GM06990 (cell line): ENCODE measurements around the gene RSPH9.

Source experiments
- DNase-seq: peaks from one replicate; pipeline ENCODE4 v3.0.0-alpha.2; 2011; ENCODE audit not compliant: insufficient read length; ENCODE audit errors: extremely low read depth
- H3K27me3 ChIP-seq: replicated peaks from 2 replicates; pipeline ENCODE4 v1.6.0; 2011; ENCODE audit warnings: low read length; ENCODE audit not compliant: control insufficient read depth, insufficient read depth
- H3K36me3 ChIP-seq: 2 replicates; pipeline ENCODE4 v1.5.1; 2011; ENCODE audit warnings: low read length; ENCODE audit not compliant: control insufficient read depth, insufficient read depth
- H3K4me3 ChIP-seq: replicated peaks from 2 replicates; pipeline ENCODE4 v1.5.1; 2011; ENCODE audit warnings: low read depth, mild to moderate bottlenecking, control low read depth, low read length
- CTCF ChIP-seq: IDR thresholded peaks from 2 replicates; pipeline ENCODE4 v1.5.1; 2011; ENCODE audit warnings: low read length, control low read depth, mild to moderate bottlenecking, inconsistent platforms; ENCODE audit not compliant: insufficient read depth, poor library complexity, severe bottlenecking

RSPH9 gene

GRCh38 chr6:43671801-43672690 is 27.2 kb downstream of the RSPH9 start:
- H3K36me3 ChIP-seq = peaks cover 33% of the 10 kb centered on the region

GRCh38 chr6:43673444-43674084 is 28.7 kb downstream of the RSPH9 start:
- TF ChIP-seq CTCF = no peak
- H3K4me3 ChIP-seq = no peak overlapping the region
- H3K27me3 ChIP-seq = no peaks in the 10 kb centered on the region
- H3K36me3 ChIP-seq = peaks cover 40% of the 10 kb centered on the region
- DNase-seq = no peak

More at GRCh38 chr6:43671801-43672690, 27.2 kb downstream of the RSPH9 start:
- Histone ChIP-seq H3K27me3 (no peaks in the 10 kb centered on the region), H3K4me3 (no peak overlapping the region)
- no peak for TF ChIP-seq CTCF
- no peak for DNase-seq

- peaks cover 46% of the 10 kb centered on the region for H3K36me3 ChIP-seq
- no peaks in the 10 kb centered on the region for H3K27me3 ChIP-seq
These were observed 29.5 kb downstream of the RSPH9 start for GRCh38 chr6:43674291-43674690.

GRCh38 chr6:43674921-43675320 is 30.1 kb downstream of the RSPH9 start:
- Histone ChIP-seq H3K27me3 (no peaks in the 10 kb centered on the region), H3K36me3 (peaks cover 48% of the 10 kb centered on the region), H3K4me3 (no peak overlapping the region)
- DNase-seq = no peak
- no peak for TF ChIP-seq CTCF

More at GRCh38 chr6:43674291-43674690, 29.5 kb downstream of the RSPH9 start:
- no peak overlapping the region for H3K4me3 ChIP-seq
- DNase-seq = no peak
- TF ChIP-seq CTCF = no peak

GRCh38 chr6:43676962-43677606 is 32.2 kb downstream of the RSPH9 start:
- DNase-seq = no peak
- Histone ChIP-seq H3K27me3 (no peaks in the 10 kb centered on the region), H3K4me3 (no peak overlapping the region), H3K36me3 (peaks cover 41% of the 10 kb centered on the region)
- TF ChIP-seq CTCF = no peak
